Tibial artery (tissue), 4 donors: ENCODE data around the gene MIGA1.

Experiments
- DNase-seq, 2 donors: peaks; one replicate each; pipeline ENCODE4 v3.0.0-alpha.2; 2019
- H3K27ac ChIP-seq, 2 donors: fragments of 200-600 bp; sonication (generic) in 1 of 2; 1 replicate in 1 of 2; 2 replicates in 1 of 2; pipeline ENCODE4 v1.5.1; 2018 to 2019; ENCODE audit warnings: mild to moderate bottlenecking in 1 of 2
- H3K27me3 ChIP-seq, 2 donors: fragments of 200-600 bp; sonication (generic) in 1 of 2; one replicate each; pipeline versions ENCODE4 v1.5.1 to v1.6.0; 2016 to 2019
- H3K36me3 ChIP-seq, 3 donors: fragments of 200-600 bp; sonication (generic) in 2 of 3; one replicate each; pipeline ENCODE4 v1.5.1; 2016 to 2019; ENCODE audit warnings: mild to moderate bottlenecking in 2 of 3
- H3K4me1 ChIP-seq, 4 donors: fragments of 200-600 bp; sonication (generic) in 2 of 4; 1 replicate in 3 of 4; 2 replicates in 1 of 4; pipeline ENCODE4 v1.5.1; 2016 to 2019
- H3K4me3 ChIP-seq, 2 donors: fragments of 200-600 bp; sonication (generic) in 1 of 2; 1 replicate in 1 of 2; 2 replicates in 1 of 2; pipeline ENCODE4 v1.5.1; 2018 to 2019; ENCODE audit warnings: mild to moderate bottlenecking in 2 of 2
- H3K9me3 ChIP-seq, 3 donors: fragments of 200-600 bp; sonication (generic) in 1 of 3; one replicate each; pipeline ENCODE4 v1.5.1; 2016 to 2019
- intact Hi-C: fragments of 100-400 bp; cut with DNase I; formaldehyde crosslinking; loops from one replicate; pipeline ENCODE4 v1.15.0; 2023; ENCODE audit warnings: low total_unique reads
- TF ChIP-seq, protein P1 (sequence below), 2 experiments: fragments of 200-600 bp in 1 of 2; fragments of 450-650 bp in 1 of 2; IDR thresholded peaks; one replicate each; pipeline ENCODE4 v1.5.1; 2017 to 2019; ENCODE audit warnings: antibody characterized with exemption in 2 of 2, mild to moderate bottlenecking in 1 of 2, moderate library complexity in 1 of 2

The MIGA1 gene

DNA sequence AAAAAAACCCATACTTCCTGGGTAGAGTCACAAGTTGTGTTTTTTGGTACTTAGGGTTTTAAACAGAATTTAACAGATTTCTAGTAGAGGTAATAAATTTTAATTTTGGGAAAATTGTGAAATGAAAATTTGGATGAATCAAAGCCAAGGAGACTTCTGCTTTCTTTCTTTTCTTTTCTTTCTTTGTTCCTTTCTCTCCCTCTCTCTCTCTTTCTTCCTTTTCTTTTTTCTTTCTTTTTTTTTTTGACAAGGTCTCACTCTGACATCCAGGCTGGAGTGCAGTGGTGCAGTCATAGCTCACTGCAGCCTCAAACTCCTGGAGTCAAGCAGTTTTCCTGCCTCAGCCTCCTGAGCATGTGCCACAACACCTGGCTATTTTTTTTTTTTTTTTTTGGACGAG is 62.1 kb downstream of the MIGA1 start:
- TF ChIP-seq, protein P1, sequence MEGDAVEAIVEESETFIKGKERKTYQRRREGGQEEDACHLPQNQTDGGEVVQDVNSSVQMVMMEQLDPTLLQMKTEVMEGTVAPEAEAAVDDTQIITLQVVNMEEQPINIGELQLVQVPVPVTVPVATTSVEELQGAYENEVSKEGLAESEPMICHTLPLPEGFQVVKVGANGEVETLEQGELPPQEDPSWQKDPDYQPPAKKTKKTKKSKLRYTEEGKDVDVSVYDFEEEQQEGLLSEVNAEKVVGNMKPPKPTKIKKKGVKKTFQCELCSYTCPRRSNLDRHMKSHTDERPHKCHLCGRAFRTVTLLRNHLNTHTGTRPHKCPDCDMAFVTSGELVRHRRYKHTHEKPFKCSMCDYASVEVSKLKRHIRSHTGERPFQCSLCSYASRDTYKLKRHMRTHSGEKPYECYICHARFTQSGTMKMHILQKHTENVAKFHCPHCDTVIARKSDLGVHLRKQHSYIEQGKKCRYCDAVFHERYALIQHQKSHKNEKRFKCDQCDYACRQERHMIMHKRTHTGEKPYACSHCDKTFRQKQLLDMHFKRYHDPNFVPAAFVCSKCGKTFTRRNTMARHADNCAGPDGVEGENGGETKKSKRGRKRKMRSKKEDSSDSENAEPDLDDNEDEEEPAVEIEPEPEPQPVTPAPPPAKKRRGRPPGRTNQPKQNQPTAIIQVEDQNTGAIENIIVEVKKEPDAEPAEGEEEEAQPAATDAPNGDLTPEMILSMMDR (IDR thresholded peaks at IDR 0.05): no peak
- no peak for DNase-seq
- peaks cover 0 to 5% (median 2%) of the 10 kb centered on the region in 4 donors for H3K4me1 ChIP-seq
- H3K9me3 ChIP-seq: no peaks in the 10 kb centered on the region
- H3K36me3 ChIP-seq: peaks cover 0 to 11% (median 10%) of the 10 kb centered on the region in 3 donors
- no peaks in the 10 kb centered on the region for H3K27me3 ChIP-seq
- no peak overlapping the region for H3K4me3 ChIP-seq
- no peak overlapping the region for H3K27ac ChIP-seq
- intact Hi-C loops: no loop called here

DNA sequence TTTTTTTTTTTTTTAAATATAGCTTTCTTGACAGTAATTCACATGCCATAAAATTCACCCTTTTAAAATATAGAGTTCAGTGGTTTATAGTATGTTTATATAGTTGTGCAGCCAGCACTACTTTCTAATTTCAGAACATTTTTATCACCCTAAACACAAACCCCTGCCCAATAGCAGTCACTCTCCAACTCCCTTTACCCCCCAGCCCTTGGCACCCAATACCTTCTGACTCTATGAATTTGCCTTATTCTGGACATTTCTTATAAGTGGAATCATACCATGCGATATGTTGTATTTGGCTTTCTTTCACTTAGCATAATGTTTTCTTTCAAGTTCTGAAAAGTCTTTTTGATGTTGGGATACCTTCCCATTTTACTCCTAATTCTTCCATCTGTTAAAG is 66.5 kb downstream of the MIGA1 start:
- Histone ChIP-seq H3K4me3 (no peak overlapping the region), H3K9me3 (no peaks in the 10 kb centered on the region), H3K36me3 (peaks cover 0 to 11% (median 10%) of the 10 kb centered on the region in 3 donors), H3K27ac (no peak overlapping the region), H3K27me3 (no peaks in the 10 kb centered on the region), H3K4me1 (peaks cover 0 to 11% (median 6%) of the 10 kb centered on the region in 4 donors)
- DNase-seq: no peak
- TF ChIP-seq, protein P1 (IDR thresholded peaks at IDR 0.05): no peak
- intact Hi-C loops: no loop called here

DNA sequence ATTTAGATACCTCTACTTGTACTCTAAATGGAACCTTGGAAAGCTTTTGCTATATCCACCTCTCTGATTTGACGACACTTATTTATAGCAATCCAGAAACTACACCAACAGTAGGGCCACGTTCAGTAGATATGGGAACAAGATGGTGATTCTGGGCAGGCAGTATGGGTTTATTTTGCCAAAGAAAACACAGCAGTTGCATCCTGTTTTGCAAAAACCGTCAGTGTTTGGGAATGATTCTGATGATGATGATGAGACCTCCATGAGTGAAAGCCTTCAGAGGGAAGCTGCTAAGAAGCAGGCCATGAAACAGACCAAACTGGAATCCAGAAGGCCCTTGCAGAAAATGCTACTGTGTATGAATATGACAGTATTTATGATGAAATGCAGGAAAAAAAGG is 67.5 kb downstream of the MIGA1 start:
- H3K36me3 ChIP-seq: peaks cover 0 to 11% (median 10%) of the 10 kb centered on the region in 3 donors
- TF ChIP-seq, protein P1 (IDR thresholded peaks at IDR 0.05): no peak
- H3K4me3 ChIP-seq: no peak overlapping the region
- H3K9me3 ChIP-seq: no peaks in the 10 kb centered on the region
- intact Hi-C loops: no loop called here
- no peaks in the 10 kb centered on the region for H3K27me3 ChIP-seq
- H3K4me1 ChIP-seq: peaks cover 0 to 11% (median 6%) of the 10 kb centered on the region in 4 donors
- DNase-seq: no peak
- H3K27ac ChIP-seq: no peak overlapping the region

DNA sequence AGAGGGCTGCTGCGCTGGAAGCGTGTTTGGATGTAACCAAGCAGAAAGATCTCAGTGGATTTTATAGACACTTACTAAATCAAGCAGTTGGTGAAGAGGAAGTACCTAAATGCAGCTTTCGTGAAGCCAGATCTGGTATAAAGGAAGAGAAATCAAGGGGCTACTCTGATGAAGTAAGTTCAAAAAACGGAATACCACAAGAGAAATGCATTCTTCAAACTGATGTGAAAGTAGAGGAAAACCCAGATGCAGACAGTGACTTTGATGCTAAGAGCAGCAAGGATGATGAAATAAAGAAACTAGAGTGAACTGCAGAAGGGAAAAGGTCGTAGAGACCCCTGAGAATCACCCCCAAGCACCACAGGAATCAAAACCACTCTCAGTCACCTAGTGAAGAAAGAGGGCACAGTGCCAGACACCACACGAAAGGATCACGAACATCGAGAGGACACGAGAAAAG is 68.2 kb downstream of the MIGA1 start:
- H3K9me3 ChIP-seq: no peaks in the 10 kb centered on the region
- intact Hi-C loops: no loop called here
- peaks cover 0 to 11% (median 6%) of the 10 kb centered on the region in 4 donors for H3K4me1 ChIP-seq
- no peak overlapping the region for H3K27ac ChIP-seq
- peaks cover 0 to 11% (median 10%) of the 10 kb centered on the region in 3 donors for H3K36me3 ChIP-seq
- TF ChIP-seq, protein P1 (IDR thresholded peaks at IDR 0.05): no peak
- H3K4me3 ChIP-seq: no peak overlapping the region
- DNase-seq: no peak
- H3K27me3 ChIP-seq: no peaks in the 10 kb centered on the region

DNA sequence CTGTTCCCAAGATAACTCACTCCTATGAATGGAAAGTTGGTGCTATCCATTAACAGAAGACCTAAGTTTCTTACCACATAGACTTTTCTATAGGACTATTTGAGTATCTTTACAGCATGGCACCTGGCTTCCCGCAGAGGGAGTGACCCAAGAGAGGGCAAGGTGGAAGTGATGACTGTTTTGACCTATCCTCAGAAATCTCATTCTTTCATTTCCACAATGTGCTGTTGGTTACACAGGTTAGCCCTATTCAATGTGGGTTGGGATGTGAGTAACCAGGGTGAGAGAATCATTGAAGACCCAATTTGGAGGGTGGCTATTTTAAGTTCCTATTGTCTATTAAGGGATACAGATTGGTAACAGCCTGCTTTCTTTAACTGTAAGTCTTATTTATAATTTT is 70.6 kb downstream of the MIGA1 start:
- DNase-seq: no peak
- H3K9me3 ChIP-seq: no peaks in the 10 kb centered on the region
- intact Hi-C loops: no loop called here
- TF ChIP-seq, protein P1 (IDR thresholded peaks at IDR 0.05): no peak
- no peak overlapping the region for H3K27ac ChIP-seq
- H3K27me3 ChIP-seq: no peaks in the 10 kb centered on the region
- no peak overlapping the region for H3K4me3 ChIP-seq
- H3K4me1 ChIP-seq: peaks cover 0 to 11% (median 6%) of the 10 kb centered on the region in 4 donors
- H3K36me3 ChIP-seq: peaks cover 0 to 6% (median 1%) of the 10 kb centered on the region in 3 donors

DNA sequence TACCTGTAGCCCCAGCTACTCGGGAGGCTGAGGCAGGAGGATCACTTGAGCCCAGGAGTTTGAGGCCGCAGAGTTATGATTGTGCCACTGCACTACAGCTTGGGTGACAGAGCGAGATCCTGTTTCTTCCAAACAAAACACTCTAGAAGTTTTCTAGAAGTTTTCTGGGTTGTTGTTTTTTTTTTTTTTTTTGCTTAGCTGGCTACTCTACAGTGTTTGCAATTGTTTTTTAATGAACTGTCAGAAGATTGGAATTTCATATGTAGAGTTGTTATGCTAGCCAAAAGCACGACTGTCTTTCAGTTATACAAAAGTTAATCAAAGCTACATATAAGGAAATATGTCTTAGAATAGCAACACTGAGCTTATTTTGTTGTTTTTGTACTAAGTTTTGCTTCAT is 78.1 kb downstream of the MIGA1 start:
- Histone ChIP-seq H3K27me3 (no peaks in the 10 kb centered on the region), H3K4me1 (peaks cover 0 to 30% (median 0%) of the 10 kb centered on the region in 4 donors), H3K36me3 (peaks cover 0 to 13% (median 6%) of the 10 kb centered on the region in 3 donors), H3K27ac (no peak overlapping the region), H3K9me3 (no peaks in the 10 kb centered on the region), H3K4me3 (no peak overlapping the region)
- no peak for DNase-seq
- TF ChIP-seq, protein P1 (IDR thresholded peaks at IDR 0.05): no peak
- intact Hi-C loops: no loop called here
